ENCODE measurements around the gene LINGO3.
"Not testable (repeated sequence)": the region's sequence is repeated elsewhere in the genome, so short reads cannot be mapped to it uniquely, and the experiment has no call there.

LINGO3 gene, protein sequence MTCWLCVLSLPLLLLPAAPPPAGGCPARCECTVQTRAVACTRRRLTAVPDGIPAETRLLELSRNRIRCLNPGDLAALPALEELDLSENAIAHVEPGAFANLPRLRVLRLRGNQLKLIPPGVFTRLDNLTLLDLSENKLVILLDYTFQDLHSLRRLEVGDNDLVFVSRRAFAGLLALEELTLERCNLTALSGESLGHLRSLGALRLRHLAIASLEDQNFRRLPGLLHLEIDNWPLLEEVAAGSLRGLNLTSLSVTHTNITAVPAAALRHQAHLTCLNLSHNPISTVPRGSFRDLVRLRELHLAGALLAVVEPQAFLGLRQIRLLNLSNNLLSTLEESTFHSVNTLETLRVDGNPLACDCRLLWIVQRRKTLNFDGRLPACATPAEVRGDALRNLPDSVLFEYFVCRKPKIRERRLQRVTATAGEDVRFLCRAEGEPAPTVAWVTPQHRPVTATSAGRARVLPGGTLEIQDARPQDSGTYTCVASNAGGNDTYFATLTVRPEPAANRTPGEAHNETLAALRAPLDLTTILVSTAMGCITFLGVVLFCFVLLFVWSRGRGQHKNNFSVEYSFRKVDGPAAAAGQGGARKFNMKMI

DNA sequence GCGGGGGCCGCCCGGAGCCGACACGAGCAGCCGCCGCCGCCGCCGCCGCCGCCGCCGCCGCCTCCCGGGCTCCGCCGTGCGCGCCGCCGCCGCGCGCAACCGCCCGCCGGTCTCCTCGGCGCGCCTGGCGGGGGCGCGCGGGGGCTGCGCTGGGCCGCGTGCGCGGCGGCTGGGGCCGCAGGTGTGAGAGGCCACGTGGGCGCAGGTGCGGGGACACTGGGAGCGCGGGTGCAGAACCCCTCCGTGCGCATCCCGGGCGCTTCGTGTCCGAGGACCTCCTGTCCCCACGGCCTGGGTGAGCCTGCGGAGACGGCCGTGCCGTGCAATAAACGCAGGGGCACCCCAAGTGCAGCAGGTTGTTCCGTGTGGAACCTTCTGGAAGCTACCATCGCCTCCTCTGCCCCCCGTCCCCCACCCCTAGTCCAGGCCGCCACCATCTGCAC lies at the start of gene LINGO3:
Gene LINGO3, minus strand, starts transcription at position 41 of the 443 bp plus-strand sequence. CDS start 16,378 bp downstream, outside the sequence.
- DNase-seq, result no peak

DNA sequence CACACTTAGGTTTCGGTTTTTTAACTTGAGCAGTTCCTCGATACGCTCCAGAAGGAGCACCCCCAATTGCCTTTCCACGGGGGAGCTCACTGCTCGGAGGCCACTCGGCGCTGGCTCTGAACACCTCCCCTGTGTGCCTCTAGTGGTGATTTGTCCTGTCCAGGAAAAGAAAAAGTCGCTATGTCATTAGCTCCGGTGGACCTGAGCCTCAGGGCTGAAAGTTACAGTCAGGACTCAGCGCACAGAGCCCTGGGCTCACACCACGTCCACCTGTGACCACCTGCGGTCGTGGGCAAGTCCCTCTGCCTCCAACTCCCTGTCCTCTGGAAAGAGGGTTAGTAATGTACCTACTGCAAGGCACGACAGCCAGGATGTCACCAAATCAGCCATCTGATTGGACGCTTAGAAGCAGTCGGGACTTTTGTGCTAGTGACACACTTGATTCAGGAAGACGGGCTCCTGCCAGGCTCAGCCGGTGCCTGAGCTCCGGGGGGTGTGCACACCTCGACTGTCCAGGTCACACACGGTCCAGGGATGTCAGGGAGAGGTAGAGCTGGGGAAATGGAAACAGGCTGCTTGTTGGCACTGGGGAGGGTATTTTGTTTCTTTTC lies 48.2 kb upstream of the LINGO3 start:
- no peak for DNase-seq

DNA sequence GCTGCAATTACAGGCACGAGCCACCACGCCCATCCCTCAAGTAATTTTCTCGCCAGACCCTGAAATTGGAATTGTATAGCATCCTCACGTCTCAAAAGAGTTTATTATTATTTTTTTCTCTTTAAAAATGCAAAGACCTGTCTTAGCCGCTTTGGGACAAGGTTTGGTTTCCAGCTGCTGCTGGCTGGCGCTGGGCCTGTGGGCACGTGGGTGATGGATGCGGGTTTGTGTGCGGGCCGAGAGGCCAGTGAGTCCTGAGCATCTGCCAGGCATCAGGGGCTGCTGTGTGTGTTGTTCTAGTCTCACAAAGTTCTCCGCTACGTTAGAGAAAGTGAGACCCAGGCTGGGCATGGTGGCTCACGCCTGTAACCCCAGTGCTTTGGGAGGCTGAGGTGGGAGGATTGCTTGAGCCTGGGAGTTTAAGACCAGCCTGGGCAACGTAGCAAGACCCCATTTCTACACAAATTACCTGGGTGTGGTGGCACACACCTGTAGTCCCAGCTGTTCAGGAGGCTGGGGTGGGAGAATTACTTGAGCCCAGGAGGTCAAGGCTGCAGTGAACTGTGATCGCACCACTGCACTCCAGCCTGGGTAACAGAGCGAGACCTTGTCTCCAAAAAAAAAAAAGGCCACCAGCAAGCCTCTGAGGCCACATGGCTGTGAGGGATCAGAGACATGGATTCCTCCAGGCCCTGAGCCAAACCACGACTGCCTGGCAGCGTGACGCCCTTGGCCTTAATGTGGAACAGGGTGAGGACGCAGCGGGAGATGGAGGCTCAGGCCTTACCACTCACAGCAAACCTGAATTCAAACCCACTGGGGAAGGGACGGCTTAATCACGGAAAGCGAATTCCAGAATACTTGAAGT lies 47.4 kb upstream of the LINGO3 start:
- DNase-seq, result no peak

DNA sequence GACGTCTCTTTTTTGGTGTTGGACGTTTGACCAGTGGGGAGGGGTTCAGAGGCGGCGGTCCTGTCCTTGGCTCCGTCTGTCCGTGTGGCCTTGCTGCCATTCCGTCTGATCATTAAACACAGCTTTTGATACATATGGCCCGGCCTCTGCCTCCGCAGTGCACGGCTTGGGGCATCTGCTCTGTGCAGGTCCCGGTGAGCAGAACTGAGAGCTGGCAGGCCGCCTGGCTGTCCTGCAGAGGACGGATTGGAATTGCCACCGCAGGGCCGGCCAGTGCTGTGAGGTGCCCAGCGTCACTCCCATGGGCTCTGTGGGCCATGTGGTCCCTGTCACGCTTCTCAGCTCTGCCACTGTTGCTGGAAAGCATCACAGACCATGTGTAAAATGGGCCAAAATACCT lies 46.7 kb upstream of the LINGO3 start:
- DNase-seq, result no peak

DNA sequence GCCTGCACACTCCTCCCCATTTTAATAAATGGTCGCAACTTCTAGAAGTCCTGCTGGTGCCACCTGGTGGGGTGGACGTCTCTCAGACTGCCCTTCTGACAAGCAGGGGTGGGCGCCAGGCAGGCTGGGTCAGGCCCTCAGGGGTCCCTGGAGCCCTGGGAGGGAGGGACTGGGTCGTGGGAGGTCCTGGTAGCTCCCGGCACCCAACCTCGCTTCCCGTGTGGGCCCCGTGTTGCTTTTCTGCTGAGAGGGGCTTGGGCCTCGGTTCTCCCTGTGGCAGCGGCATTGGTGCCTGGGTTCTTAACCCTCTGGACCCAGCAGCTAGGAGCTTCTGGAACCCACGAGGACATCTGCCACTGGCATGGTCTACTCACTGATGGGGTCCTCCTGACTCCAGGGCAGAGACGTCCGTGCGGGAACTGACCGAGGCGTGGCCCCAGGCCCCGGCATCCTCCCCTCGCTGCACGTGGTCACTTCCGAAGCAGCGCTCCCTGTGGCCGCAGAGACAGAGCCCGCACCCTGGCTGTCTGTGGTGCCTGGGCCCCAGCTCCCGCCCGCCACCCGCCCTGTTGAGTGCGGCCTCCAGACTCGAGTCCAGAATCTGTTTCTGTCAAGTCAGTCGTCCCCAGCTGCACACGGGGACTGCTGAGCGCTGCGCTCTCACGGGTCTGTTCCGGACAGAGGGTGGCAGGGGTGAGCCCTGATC lies 46.1 kb upstream of the LINGO3 start:
- DNase-seq, result no peak

DNA sequence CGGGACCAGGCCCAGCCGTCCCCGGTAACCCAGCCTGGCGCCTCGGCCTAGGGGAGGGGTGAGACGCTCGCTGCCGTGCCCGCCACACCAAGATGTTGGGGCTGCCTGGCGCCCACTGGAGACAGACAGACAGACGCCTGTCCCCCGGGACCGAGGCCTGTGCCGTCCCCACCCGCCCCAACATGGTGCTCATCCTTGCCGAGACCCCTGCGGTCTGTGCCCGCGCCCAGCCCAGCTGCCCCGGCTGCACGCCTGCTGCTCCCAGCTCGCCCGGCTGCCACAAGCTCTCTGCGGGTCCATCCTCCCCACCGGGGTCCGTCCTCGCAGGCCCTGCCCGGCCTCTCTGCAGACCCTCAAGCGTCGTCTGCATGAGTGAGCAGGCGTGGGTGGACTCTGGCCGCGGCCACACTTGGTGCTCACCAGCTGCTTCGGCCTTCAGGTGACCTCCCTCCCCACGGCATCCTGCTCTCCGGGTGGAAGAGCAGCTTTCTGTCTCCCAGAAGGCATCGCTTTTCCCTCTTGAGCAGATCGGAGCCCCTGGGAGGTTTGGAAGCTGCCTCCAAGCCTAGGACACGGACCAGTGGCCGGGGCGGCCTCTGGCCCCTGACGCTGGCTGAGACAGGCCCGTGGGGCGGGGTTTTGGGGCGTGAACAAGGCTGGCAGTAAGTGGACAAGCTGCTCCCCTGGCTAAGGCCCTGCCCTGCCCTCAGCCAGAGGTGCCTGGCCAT lies 45.4 kb upstream of the LINGO3 start:
- DNase-seq, result no peak

DNA sequence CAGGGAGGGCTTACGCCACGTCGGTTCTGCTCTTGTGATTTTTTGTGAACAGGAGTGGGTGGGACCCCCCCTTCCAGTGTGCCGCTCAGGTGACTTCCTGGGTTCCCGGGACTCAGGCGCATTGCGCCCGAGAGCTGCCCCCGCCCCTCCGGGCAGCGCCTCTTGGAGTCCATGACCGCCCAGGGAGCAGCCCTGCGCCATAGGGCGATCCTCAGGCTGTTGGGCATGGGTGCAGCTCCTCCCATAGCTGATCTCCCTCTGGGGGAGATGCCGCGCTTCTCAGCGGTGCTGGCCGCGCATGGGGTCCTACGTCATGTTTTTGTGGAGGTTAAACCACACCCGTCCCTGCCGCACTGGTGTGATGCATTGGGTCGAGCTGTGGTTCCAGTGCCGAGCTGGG lies 44.2 kb upstream of the LINGO3 start:
- DNase-seq, result no peak

DNA sequence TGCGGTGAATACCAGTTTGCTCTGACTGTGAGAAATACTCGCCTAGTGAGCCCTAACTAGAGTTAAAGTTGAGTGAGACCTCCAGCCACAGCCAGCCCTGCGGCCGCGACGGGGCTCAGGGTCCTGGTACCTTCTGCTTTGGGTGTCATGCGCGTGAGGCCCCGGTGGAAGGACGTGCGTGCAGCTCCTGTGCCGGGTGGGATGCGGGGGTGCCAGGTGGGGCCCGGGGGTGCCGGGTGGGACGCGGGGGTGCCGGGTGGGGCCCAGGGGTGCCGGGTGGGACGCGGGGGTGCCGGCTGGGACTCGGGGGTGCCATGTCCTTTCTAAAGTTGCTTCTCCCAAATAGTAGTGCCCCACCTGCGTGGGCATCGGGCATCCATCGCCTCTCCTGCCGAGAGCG lies 43.6 kb upstream of the LINGO3 start:
- no peak for DNase-seq

DNA sequence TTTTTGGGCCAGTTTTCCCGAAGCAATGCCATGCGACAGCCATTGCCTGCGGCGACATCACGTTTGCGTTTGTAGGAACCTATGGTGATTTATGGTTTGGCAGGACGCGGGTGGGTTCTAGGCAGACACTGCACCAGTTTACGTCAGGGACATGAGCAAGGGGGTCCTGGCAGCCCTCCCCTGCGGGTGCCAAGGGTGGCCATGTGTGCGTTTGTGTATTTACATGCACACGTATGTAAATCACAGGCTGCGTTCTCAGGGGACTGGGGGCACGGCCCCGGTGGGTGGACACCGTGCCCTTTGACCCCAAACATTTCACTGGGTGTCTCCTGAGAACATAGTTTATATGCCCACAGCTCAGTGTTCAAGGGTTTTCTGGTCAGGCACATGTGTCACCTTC lies 42.7 kb upstream of the LINGO3 start:
- no peak for DNase-seq

DNA sequence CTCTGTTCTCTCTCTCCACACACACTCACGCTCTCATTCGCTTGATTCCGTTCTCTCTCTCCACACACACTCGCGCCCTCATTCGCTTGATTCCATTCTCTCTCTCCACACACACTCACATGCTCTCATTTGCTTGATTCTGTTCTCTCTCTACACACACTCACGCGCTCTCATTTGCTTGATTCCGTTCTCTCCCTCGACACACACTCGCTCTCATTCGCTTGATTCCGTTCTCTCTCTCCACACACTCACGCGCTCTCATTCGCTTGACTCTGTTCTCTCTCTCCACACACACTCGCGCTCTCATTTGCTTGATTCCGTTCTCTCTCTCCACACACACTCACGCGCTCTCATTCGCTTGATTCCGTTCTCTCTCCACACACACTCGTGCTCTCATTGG lies 41.9 kb upstream of the LINGO3 start:
- not testable (repeated sequence) for DNase-seq

DNA sequence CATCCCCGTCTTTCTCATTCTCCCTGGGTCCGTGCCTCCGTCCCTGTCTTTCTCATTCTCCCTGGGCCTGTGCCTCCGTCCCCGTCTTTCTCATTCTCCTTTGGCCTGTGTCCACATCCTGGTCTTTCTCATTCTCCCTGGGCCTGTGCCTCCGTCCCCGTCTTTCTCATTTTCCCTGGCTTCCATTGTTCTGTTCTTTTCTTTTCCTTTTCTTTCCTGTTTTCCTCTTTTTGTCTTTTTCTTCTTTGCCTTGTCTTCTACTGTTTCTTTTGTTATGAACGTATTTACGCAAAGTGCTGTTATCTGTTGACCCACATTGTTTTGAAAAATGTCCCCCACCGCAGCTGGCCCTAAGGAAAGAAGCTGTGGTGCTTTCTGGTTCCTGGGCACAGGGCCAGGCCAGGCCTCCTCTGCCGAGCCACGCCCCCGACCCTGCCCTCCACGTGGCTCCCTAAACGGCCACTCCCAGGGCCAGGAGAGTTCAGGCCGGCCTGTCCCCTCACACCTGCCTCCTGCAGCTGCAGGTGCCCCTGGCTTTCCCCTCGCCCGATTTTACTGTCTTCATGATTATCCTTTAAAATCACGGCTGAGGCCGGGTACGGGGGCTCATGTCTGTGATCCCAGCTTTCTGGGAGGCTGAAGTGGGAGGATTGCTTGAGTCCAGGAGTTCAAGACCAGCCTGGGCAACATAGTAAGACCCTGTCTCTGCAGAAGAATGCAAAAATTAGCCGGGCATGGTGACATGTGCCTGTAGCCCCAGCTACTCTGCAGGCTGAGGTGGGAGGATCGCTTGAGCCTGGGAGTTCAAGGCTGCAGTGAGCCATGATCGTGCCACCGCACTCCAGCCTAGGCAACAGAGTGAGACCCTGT lies 38.1 kb upstream of the LINGO3 start:
- DNase-seq, result no peak

DNA sequence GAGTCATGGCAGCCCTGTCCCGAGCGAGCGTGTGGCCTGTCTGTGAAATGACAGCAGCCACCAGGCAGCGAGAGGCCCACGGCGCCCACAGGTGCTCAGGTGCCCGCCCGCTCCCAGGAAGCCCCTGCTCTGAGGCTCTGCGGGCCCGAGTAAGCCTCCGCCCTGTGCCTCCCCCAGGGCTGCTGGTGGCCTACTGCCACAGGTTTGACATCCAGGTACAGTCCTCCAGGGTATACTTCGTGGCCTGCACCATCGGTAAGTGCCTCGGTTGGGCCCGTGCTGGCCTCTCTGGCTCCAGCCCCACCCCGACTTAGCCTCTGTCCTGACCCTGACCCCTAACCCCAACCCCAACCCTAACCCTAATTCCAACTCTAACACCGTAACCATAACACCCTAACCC lies 37.1 kb upstream of the LINGO3 start:
- DNase-seq, result no peak

DNA sequence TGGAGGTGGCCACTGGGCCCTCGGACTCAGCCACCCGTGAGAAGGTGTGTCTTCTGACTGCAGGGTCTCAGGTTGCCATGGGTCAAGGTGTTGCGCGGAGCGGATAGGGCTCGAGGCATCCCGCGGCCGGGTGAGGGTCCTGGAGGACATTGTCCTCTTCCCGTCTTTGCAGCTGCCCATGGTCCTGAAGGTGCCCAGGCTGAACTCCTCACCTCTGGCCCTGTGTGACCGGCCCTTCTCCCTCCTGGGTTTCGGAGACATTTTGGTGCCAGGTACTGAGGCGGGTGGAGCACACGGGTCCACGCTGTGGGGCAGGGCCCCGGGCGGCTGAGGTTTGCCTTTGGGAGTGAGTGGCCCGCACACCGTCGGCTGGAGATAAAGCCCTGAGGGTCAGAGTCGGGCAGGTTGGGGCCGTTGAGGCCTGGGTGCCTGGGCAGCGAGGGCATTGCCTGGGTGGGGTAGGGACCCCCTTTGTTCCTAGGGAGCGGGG lies 36.5 kb upstream of the LINGO3 start:
- no peak for DNase-seq

DNA sequence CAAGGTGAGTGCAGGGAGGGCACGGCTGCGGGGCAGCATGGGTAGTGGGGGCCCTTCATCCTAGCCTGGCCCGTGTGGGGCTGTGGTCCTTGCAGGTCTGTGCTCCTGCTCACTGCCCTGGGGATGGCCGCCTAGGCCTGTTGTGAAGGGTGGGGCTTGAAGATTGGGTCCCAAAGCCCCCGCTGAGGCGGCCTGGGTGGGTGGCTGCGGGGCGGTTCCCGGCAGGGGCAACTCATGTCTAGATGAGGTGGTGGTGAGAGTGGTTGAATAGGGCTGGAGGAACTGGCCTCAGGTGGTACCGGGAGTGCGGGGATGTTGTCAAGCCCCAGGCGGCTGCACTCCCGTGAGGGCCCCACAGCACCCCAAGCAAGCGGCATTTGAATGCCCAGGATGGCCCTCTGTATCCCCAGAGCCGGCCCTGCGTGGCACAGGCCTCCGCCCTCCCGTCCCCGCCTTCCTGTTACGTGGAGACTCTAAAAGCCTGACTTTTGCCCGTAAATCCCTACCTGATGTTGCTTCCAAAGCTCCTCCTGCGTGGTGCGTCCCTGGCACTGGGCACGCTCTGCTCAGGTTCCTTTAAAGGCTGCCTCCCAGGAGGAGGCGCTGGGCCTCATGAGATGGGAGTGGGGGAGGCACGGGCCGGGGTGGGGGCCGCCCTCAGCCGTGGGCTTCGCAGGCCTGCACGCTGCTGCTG lies 35.5 kb upstream of the LINGO3 start:
- no peak for DNase-seq

DNA sequence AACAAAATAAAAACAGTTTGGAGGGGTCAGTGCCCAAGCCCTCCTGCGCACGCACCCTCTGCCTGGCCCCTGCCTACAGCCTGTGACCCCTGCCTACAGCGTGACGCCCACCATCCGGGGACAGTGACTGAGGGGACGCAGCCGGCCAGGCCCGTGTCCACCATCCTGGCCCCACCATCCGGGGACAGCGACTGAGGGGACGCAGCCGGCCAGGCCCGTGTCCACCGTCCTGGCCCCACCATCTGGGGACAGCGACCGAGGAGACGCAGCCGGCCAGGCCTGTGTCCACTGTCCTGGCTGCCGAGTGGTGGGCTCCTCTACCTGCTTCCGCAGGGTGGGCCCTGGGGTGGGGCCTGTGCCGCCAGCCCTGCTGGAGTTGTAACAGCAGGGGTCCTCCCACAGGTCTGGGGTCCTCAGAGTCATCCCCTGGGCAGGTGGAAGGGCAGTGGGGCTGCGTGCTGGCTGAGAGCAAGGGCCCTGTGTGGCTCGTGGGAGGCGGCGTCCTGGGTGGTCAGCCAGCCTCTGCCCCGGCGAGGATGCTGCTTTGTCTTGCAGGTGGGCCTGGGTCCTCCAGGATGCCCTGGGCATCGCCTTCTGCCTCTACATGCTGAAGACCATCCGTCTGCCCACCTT lies 34.8 kb upstream of the LINGO3 start:
- no peak for DNase-seq

DNA sequence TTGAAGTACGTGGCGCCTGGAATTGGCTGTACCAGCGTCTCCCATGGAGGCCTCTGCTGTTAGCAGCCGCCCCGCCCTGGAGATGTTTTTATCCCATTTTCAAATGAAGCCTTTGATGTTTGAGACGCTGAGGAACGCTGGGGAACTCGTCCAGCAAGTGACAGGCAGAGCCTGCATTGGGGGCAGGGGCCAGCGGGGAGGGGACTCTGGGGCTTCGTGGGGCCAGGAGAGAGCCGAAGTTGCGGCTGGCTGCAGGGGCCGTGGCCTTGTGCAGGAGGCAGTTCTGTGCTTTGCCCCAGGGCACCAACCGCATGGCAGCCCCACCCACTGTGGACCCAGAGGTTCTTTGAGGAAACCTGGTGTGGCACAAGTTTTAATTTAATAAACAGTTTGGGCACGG lies 34.0 kb upstream of the LINGO3 start:
- DNase-seq, result no peak

DNA sequence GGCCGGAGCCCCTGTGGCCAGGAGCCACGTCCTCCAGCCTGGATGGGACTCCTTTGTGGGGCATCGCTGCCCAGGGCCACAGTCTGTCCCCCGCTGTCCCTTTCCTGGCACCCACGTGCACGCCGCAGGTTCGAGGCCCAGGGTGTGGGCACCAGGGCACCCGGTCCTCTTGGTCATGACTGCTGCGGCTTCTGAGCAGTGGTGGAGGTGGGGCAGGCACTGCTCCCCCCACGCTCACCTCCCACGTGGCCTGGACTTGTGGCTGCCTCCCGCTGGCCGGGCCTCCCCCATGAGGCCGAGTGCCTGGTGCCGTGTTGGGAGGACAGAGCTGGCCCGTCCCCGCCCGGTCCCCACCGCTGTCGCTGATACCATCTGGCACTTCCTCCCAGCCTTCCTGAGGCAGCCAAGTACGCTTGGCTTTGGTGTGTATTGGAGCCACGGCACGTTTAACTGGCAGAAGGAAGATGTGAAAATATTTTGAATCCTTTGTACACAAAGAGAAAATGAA lies 33.3 kb upstream of the LINGO3 start:
- DNase-seq, result no peak

DNA sequence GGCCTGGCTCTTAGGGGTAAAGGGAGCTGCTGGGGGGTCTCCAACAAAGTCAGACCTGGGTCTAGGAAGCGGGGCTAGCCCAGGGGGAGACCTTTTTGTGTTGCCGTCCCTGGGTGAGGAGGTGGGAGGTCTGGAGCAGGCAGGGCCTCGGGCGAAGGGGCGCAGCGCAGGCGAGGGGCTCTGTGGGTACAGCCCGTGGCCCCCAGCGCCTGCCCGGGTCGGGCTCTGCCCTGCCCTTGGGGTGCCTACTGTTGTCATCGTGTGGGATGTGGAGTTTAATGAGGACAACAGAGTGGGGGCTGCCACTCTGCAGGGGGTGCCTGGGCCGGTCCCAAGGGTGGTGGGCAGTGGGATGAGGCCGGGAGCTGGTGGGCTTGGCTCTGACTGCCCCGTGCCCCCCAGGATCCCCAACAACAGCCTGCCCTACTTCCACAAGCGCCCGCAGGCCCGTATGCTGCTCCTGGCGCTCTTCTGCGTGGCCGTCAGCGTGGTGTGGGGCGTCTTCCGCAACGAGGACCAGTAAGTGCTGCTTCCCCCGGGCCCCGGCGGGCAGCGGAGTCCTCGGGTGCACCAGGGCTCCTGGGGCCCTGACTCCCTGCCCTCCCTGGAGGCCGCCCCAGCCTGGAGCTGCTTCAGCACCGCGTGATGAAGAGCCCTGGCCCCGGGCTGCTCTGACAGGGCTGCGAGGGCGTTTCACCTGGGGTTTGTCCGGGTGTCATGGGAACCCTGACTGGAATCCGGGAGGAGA lies 32.7 kb upstream of the LINGO3 start:
- DNase-seq, result no peak

Data from cortex of kidney (tissue), 1 donor.